T-helper 1 cell treated with Interleukin-12 subunit alpha and Interleukin-12 subunit beta and Interleukin-4 antibody, amounts not matched to agents 30 μg/mL and 1 μg/mL, for 36 hours (primary cell): ENCODE results near the gene PKNOX2.

Experiments used
- H3K27ac Mint-ChIP-seq: one replicate; pipeline ENCODE4 v1.8.0; 2021; ENCODE audit warnings: mild to moderate bottlenecking, mixed read lengths
- H3K27me3 Mint-ChIP-seq: one replicate; pipeline ENCODE4 v1.8.0; 2021; ENCODE audit warnings: low read depth, mixed read lengths
- H3K36me3 Mint-ChIP-seq: one replicate; pipeline ENCODE4 v1.8.0; 2021; ENCODE audit warnings: low read depth, mixed read lengths
- H3K4me1 Mint-ChIP-seq: one replicate; pipeline ENCODE4 v1.8.0; 2021; ENCODE audit warnings: low read depth, mixed read lengths
- H3K4me3 Mint-ChIP-seq: one replicate; pipeline ENCODE4 v1.8.0; 2021; ENCODE audit warnings: mild to moderate bottlenecking, moderate library complexity, mixed read lengths
- H3K9me3 Mint-ChIP-seq: one replicate; pipeline ENCODE4 v1.8.0; 2021; ENCODE audit warnings: mixed read lengths

PKNOX2 gene

GRCh38 chr11:125192717-125193415 is 28.3 kb downstream of the PKNOX2 start:
- Mint-ChIP-seq H3K4me1 (no peaks in the 10 kb centered on the region), H3K27ac (no peak overlapping the region), H3K27me3 (peaks cover 29% of the 10 kb centered on the region), H3K9me3 (no peaks in the 10 kb centered on the region), H3K36me3 (no peaks in the 10 kb centered on the region), H3K4me3 (no peak overlapping the region)

- H3K4me1 Mint-ChIP-seq = no peaks in the 10 kb centered on the region
- H3K4me3 Mint-ChIP-seq = no peak overlapping the region
- no peaks in the 10 kb centered on the region for H3K9me3 Mint-ChIP-seq
- no peaks in the 10 kb centered on the region for H3K36me3 Mint-ChIP-seq
- peaks cover 24% of the 10 kb centered on the region for H3K27me3 Mint-ChIP-seq
- H3K27ac Mint-ChIP-seq = no peak overlapping the region
Measured at GRCh38 chr11:125193416-125193726, 28.8 kb downstream of the PKNOX2 start.

GRCh38 chr11:125193841-125194240 is 29.3 kb downstream of the PKNOX2 start:
- Mint-ChIP-seq H3K4me3 (no peak overlapping the region), H3K27ac (no peak overlapping the region), H3K4me1 (no peaks in the 10 kb centered on the region), H3K9me3 (no peaks in the 10 kb centered on the region), H3K36me3 (no peaks in the 10 kb centered on the region), H3K27me3 (peaks cover 23% of the 10 kb centered on the region)

- H3K27ac Mint-ChIP-seq = no peak overlapping the region
- H3K9me3 Mint-ChIP-seq = no peaks in the 10 kb centered on the region
- no peak overlapping the region for H3K4me3 Mint-ChIP-seq
- H3K4me1 Mint-ChIP-seq = no peaks in the 10 kb centered on the region
- H3K27me3 Mint-ChIP-seq = no peaks in the 10 kb centered on the region
- no peaks in the 10 kb centered on the region for H3K36me3 Mint-ChIP-seq
Measured at GRCh38 chr11:125199915-125200314, 35.4 kb downstream of the PKNOX2 start.

- Mint-ChIP-seq H3K4me3 (no peak overlapping the region), H3K27me3 (no peaks in the 10 kb centered on the region)
Measured at GRCh38 chr11:125200441-125200840, 35.9 kb downstream of the PKNOX2 start.

GRCh38 chr11:125201525-125202141 is 37.1 kb downstream of the PKNOX2 start:
- H3K4me3 Mint-ChIP-seq = no peak overlapping the region
- no peaks in the 10 kb centered on the region for H3K9me3 Mint-ChIP-seq
- no peak overlapping the region for H3K27ac Mint-ChIP-seq
- H3K27me3 Mint-ChIP-seq = no peaks in the 10 kb centered on the region
- H3K36me3 Mint-ChIP-seq = no peaks in the 10 kb centered on the region
- H3K4me1 Mint-ChIP-seq = no peaks in the 10 kb centered on the region

More at GRCh38 chr11:125200441-125200840, 35.9 kb downstream of the PKNOX2 start:
- Mint-ChIP-seq H3K9me3 (no peaks in the 10 kb centered on the region), H3K36me3 (no peaks in the 10 kb centered on the region), H3K27ac (no peak overlapping the region), H3K4me1 (no peaks in the 10 kb centered on the region)

GRCh38 chr11:125202362-125202880 is 37.9 kb downstream of the PKNOX2 start:
- no peaks in the 10 kb centered on the region for H3K27me3 Mint-ChIP-seq
- H3K4me3 Mint-ChIP-seq = no peak overlapping the region
- no peaks in the 10 kb centered on the region for H3K4me1 Mint-ChIP-seq
- H3K27ac Mint-ChIP-seq = no peak overlapping the region
- H3K36me3 Mint-ChIP-seq = no peaks in the 10 kb centered on the region
- no peaks in the 10 kb centered on the region for H3K9me3 Mint-ChIP-seq

- H3K9me3 Mint-ChIP-seq = no peaks in the 10 kb centered on the region
- H3K27me3 Mint-ChIP-seq = no peaks in the 10 kb centered on the region
Measured at GRCh38 chr11:125202977-125203376, 38.4 kb downstream of the PKNOX2 start.

GRCh38 chr11:125207866-125208425 is 43.4 kb downstream of the PKNOX2 start:
- H3K27me3 Mint-ChIP-seq = peaks cover 2% of the 10 kb centered on the region

More at GRCh38 chr11:125202977-125203376, 38.4 kb downstream of the PKNOX2 start:
- Mint-ChIP-seq H3K36me3 (no peaks in the 10 kb centered on the region), H3K4me3 (no peak overlapping the region), H3K4me1 (no peaks in the 10 kb centered on the region), H3K27ac (no peak overlapping the region)

GRCh38 chr11:125210066-125210465 is 45.5 kb downstream of the PKNOX2 start:
- H3K9me3 Mint-ChIP-seq = no peaks in the 10 kb centered on the region
- no peaks in the 10 kb centered on the region for H3K4me1 Mint-ChIP-seq
- H3K4me3 Mint-ChIP-seq = no peak overlapping the region
- H3K27me3 Mint-ChIP-seq = peaks cover 7% of the 10 kb centered on the region
- no peaks in the 10 kb centered on the region for H3K36me3 Mint-ChIP-seq
- H3K27ac Mint-ChIP-seq = no peak overlapping the region

More at GRCh38 chr11:125207866-125208425, 43.4 kb downstream of the PKNOX2 start:
- H3K4me3 Mint-ChIP-seq = no peak overlapping the region
- H3K36me3 Mint-ChIP-seq = no peaks in the 10 kb centered on the region
- no peaks in the 10 kb centered on the region for H3K9me3 Mint-ChIP-seq
- H3K27ac Mint-ChIP-seq = no peak overlapping the region
- H3K4me1 Mint-ChIP-seq = no peaks in the 10 kb centered on the region

GRCh38 chr11:125211191-125211947 is 46.8 kb downstream of the PKNOX2 start:
- Mint-ChIP-seq H3K36me3 (no peaks in the 10 kb centered on the region), H3K4me1 (no peaks in the 10 kb centered on the region), H3K4me3 (no peak overlapping the region), H3K27ac (no peak overlapping the region), H3K9me3 (no peaks in the 10 kb centered on the region), H3K27me3 (peaks cover 7% of the 10 kb centered on the region)

GRCh38 chr11:125211948-125212340 is 47.4 kb downstream of the PKNOX2 start:
- H3K27ac Mint-ChIP-seq = no peak overlapping the region
- no peak overlapping the region for H3K4me3 Mint-ChIP-seq

GRCh38 chr11:125214601-125215565 is 50.3 kb downstream of the PKNOX2 start:
- peaks cover 12% of the 10 kb centered on the region for H3K27me3 Mint-ChIP-seq
- no peaks in the 10 kb centered on the region for H3K4me1 Mint-ChIP-seq
- no peak overlapping the region for H3K4me3 Mint-ChIP-seq
- no peak overlapping the region for H3K27ac Mint-ChIP-seq
- H3K36me3 Mint-ChIP-seq = no peaks in the 10 kb centered on the region
- no peaks in the 10 kb centered on the region for H3K9me3 Mint-ChIP-seq

More at GRCh38 chr11:125211948-125212340, 47.4 kb downstream of the PKNOX2 start:
- Mint-ChIP-seq H3K9me3 (no peaks in the 10 kb centered on the region), H3K27me3 (peaks cover 7% of the 10 kb centered on the region), H3K36me3 (no peaks in the 10 kb centered on the region), H3K4me1 (no peaks in the 10 kb centered on the region)

GRCh38 chr11:125215976-125216375 is 51.4 kb downstream of the PKNOX2 start:
- no peaks in the 10 kb centered on the region for H3K36me3 Mint-ChIP-seq
- H3K9me3 Mint-ChIP-seq = no peaks in the 10 kb centered on the region
- H3K4me3 Mint-ChIP-seq = no peak overlapping the region
- no peaks in the 10 kb centered on the region for H3K4me1 Mint-ChIP-seq
- no peak overlapping the region for H3K27ac Mint-ChIP-seq
- peaks cover 12% of the 10 kb centered on the region for H3K27me3 Mint-ChIP-seq
